Suprapubic skin (tissue), 3 donors: ENCODE results near the gene COPA.
"Not testable (repeated sequence)": the region's sequence is repeated elsewhere in the genome, so short reads cannot be mapped to it uniquely, and the experiment has no call there.

Experiments
- CTCF ChIP-seq, 2 donors: fragments of 200-600 bp in 1 of 2; fragments of 450-650 bp in 1 of 2; sonication (generic) in 1 of 2; IDR thresholded peaks; one replicate each; pipeline ENCODE4 v1.5.1; 2016 to 2019; ENCODE audit warnings: antibody characterized with exemption in 2 of 2, mild to moderate bottlenecking in 1 of 2, moderate library complexity in 1 of 2
- EP300 ChIP-seq: sonication (generic); formaldehyde crosslinking; IDR thresholded peaks from one replicate; pipeline ENCODE4 v1.6.1; 2017; ENCODE audit warnings: antibody characterized with exemption
- POLR2A ChIP-seq, 2 donors: fragments of 450-650 bp; IDR thresholded peaks; one replicate each; pipeline ENCODE4 v1.6.1; 2017; ENCODE audit warnings: antibody characterized with exemption in 2 of 2, mild to moderate bottlenecking in 2 of 2, moderate library complexity in 2 of 2

GRCh38 chr1:160384812-160385211, 41.8 kb upstream of the COPA start:
- not testable (repeated sequence) for TF ChIP-seq CTCF (IDR thresholded peaks at IDR 0.05); POLR2A (IDR thresholded peaks at IDR 0.05); EP300
